Liver (tissue), 9 donors: ENCODE data around the gene TSPAN5. TPM values are rescaled to one million over a fixed set of nuclear protein-coding genes. Genes with fewer than 3 reads are reported as not detected.
"Not testable (repeated sequence)": the region's sequence is repeated elsewhere in the genome, so short reads cannot be mapped to it uniquely, and the experiment has no call there.

Source experiments
- DNase-seq: peaks from one replicate; pipeline ENCODE4 v3.0.0-alpha.2; 2017; ENCODE audit warnings: low spot score
- H3K27ac ChIP-seq, 2 donors: one replicate each; pipeline ENCODE4 v1.7.0; 2013; ENCODE audit warnings: inconsistent platforms in 2 of 2, low read length in 2 of 2, control low read depth in 1 of 2, low read depth in 1 of 2, mild to moderate bottlenecking in 1 of 2
- H3K27me3 ChIP-seq, 4 donors: one replicate each; pipeline versions ENCODE4 v1.6.1 to v1.7.0; 2013; ENCODE audit warnings: low read length in 3 of 4, inconsistent platforms in 1 of 4, mild to moderate bottlenecking in 1 of 4, moderate library complexity in 1 of 4; ENCODE audit not compliant: control insufficient read depth in 4 of 4, insufficient read depth in 4 of 4
- H3K36me3 ChIP-seq, 4 donors: one replicate each; pipeline versions ENCODE4 v1.6.1 to v1.7.0; 2013; ENCODE audit warnings: low read length in 3 of 4, mild to moderate bottlenecking in 3 of 4, low read depth in 1 of 4, moderate library complexity in 1 of 4; ENCODE audit not compliant: control insufficient read depth in 4 of 4, insufficient read depth in 3 of 4
- H3K4me1 ChIP-seq, 4 donors: one replicate each; pipeline versions ENCODE4 v1.6.1 to v1.7.0; 2013; ENCODE audit warnings: low read length in 3 of 4, mild to moderate bottlenecking in 3 of 4, moderate library complexity in 1 of 4; ENCODE audit not compliant: control insufficient read depth in 4 of 4, insufficient read depth in 4 of 4
- H3K4me3 ChIP-seq, 3 donors: one replicate each; pipeline versions ENCODE4 v1.6.1 to v1.7.0; 2013; ENCODE audit warnings: low read length in 3 of 3, control low read depth in 1 of 3, low read depth in 1 of 3, mild to moderate bottlenecking in 1 of 3
- H3K9ac ChIP-seq, 2 donors: one replicate each; pipeline ENCODE4 v1.7.0; 2013; ENCODE audit warnings: low read length in 2 of 2, mild to moderate bottlenecking in 2 of 2, moderate library complexity in 2 of 2, control low read depth in 1 of 2, low read depth in 1 of 2
- H3K9me3 ChIP-seq, 4 donors: one replicate each; pipeline versions ENCODE4 v1.6.1 to v1.7.0; 2013; ENCODE audit warnings: low read length in 3 of 4; ENCODE audit not compliant: control insufficient read depth in 4 of 4
- ATF3 ChIP-seq: IDR thresholded peaks from 2 replicates; pipeline ENCODE4 v1.6.1; 2016; ENCODE audit warnings: antibody characterized with exemption
- CTCF ChIP-seq: fragments of 150-350 bp; IDR thresholded peaks from 2 replicates; pipeline ENCODE4 v1.5.1; 2017; ENCODE audit warnings: improper control_type of control experiment, low read depth, low read length; ENCODE audit not compliant: missing input control
- HNF4A ChIP-seq, 2 donors: conservative IDR thresholded peaks; 2 replicates each; pipeline ENCODE4 v1.6.1; 2016; ENCODE audit warnings: antibody characterized with exemption in 2 of 2, mild to moderate bottlenecking in 2 of 2
- HNF4G ChIP-seq: IDR thresholded peaks from 2 replicates; pipeline ENCODE4 v1.6.1; 2016; ENCODE audit warnings: antibody characterized with exemption
- JUND ChIP-seq, 2 donors: IDR thresholded peaks; 2 replicates each; pipeline ENCODE4 v1.6.1; 2016; ENCODE audit warnings: antibody characterized with exemption in 2 of 2
- NR2F2 ChIP-seq: IDR thresholded peaks from 2 replicates; pipeline ENCODE4 v1.6.1; 2016; ENCODE audit warnings: antibody characterized with exemption
- REST ChIP-seq: IDR thresholded peaks from 2 replicates; pipeline ENCODE4 v1.6.1; 2016; ENCODE audit warnings: antibody characterized with exemption, mild to moderate bottlenecking
- SP1 ChIP-seq: IDR thresholded peaks from 2 replicates; pipeline ENCODE4 v1.6.1; 2018; ENCODE audit warnings: antibody characterized with exemption, mild to moderate bottlenecking
- TAF1 ChIP-seq: conservative IDR thresholded peaks from 2 replicates; pipeline ENCODE4 v1.6.1; 2016; ENCODE audit warnings: antibody characterized with exemption, mild to moderate bottlenecking
- YY1 ChIP-seq: IDR thresholded peaks from 2 replicates; pipeline ENCODE4 v1.6.1; 2016; ENCODE audit warnings: antibody characterized with exemption, mild to moderate bottlenecking
- ZBTB33 ChIP-seq: IDR thresholded peaks from 2 replicates; pipeline ENCODE4 v1.6.1; 2016; ENCODE audit warnings: antibody characterized with exemption
- WGBS: extraction: QIAGEN DNeasy Blood & Tissue Kit; methylation state at CpG from one replicate; pipeline ENCODE4 v1.1.7; 2013; 5-methylcytosine and 5-hydroxymethylcytosine counted together
- polyA plus RNA-seq, 2 donors: library from polyadenylated mRNA; stranded (reverse) in 1 of 2; unstranded in 1 of 2; fragments of 200-250 nt in 1 of 2; fragments of >200 nt in 1 of 2; fragmentation: Nextera tagmentation in 1 of 2; extraction: Ambion mirVana in 1 of 2; gene quantifications; one replicate each; pipeline versions ENCODE4 v1.2.1 to v1.2.3, GENCODE V29; 2013 to 2015
- total RNA-seq, 2 donors: library from RNA; depleted of rRNA; stranded (reverse); fragments of >200 nt; gene quantifications; one replicate each; pipeline ENCODE4 v1.2.3, GENCODE V29; 2014
- donor health status: healthy.
- donor health status: healthy.
- donor health status: healthy.
- donor health status: healthy.
- donor health status: healthy.

Gene TSPAN5
- total and polyA plus RNA-seq, 4 donors, result 0.36 to 54.0 (median 0.63) TPM

GRCh38 chr4:98481167-98481566 lies 177.2 kb downstream of the TSPAN5 start (continued):
- TF ChIP-seq CTCF, result no peak

GRCh38 chr4:98480535-98480934 lies 177.9 kb downstream of the TSPAN5 start:
- no peak for TF ChIP-seq JUND (IDR thresholded peaks at IDR 0.05)
- no peak for TF ChIP-seq ATF3
- no peak for TF ChIP-seq NR2F2
- no peak for TF ChIP-seq SP1
- TF ChIP-seq HNF4A (conservative IDR thresholded peaks at IDR 0.05), result no peak
- TF ChIP-seq CTCF, result no peak
- no peak for TF ChIP-seq YY1
- no peak for TF ChIP-seq ZBTB33
- TF ChIP-seq TAF1, result no peak
- TF ChIP-seq REST, result no peak
- no peak for TF ChIP-seq HNF4G
- no peaks in the 10 kb centered on the region for H3K9me3 ChIP-seq
- no peak overlapping the region for H3K27ac ChIP-seq
- no peaks in the 10 kb centered on the region for H3K36me3 ChIP-seq
- H3K27me3 ChIP-seq, result no peaks in the 10 kb centered on the region
- 92% methylated on average over 5 of the region's 5 CpGs for WGBS
- DNase-seq, result no peak
- H3K9ac ChIP-seq, result no peak overlapping the region
- peaks cover 0 to 4% (median 2%) of the 10 kb centered on the region in 4 donors for H3K4me1 ChIP-seq
- no peak overlapping the region for H3K4me3 ChIP-seq

GRCh38 chr4:98479590-98479989 lies 178.8 kb downstream of the TSPAN5 start:
- not testable (repeated sequence) for H3K27ac ChIP-seq, H3K27me3 ChIP-seq, H3K9me3 ChIP-seq, H3K4me3 ChIP-seq, H3K36me3 ChIP-seq, H3K4me1 ChIP-seq, H3K9ac ChIP-seq, DNase-seq
- 65% methylated on average over 2 of the region's 2 CpGs for WGBS
